OCI-LY7 (cell line): ENCODE measurements around the gene MID1. TPM values are rescaled to one million over a fixed set of nuclear protein-coding genes. Genes with fewer than 3 reads are reported as not detected.

Source experiments
- BruUV-seq: library from RNA; stranded (reverse); fragments of 400-500 nt; replicated peaks from 2 replicates; lab custom pipeline; 2021; lab: Mats Ljungman, UMichigan
- CTCF ChIA-PET: fragments of 300-600 bp; sonication (Branson Sonifier 250); formaldehyde crosslinking; loops from one replicate; lab custom pipeline; 2022; ENCODE audit warnings: antibody characterized with exemption; ENCODE audit not compliant: unreplicated experiment; lab: Charles Lee
- POLR2A ChIA-PET: fragments of 300-600 bp; sonication (Branson Sonifier 250); formaldehyde crosslinking; loops from one replicate; lab custom pipeline; 2022; ENCODE audit warnings: antibody characterized with exemption; lab: Charles Lee
- DNase-seq: peaks from one replicate; pipeline ENCODE4 v3.0.0-alpha.2; 2015; ENCODE audit warnings: low spot score
- H2AFZ ChIP-seq: fragments of 200-600 bp; sonication (generic), shearing (Covaris generic); 2 replicates; pipeline ENCODE4 v1.6.1; 2014; ENCODE audit warnings: mild to moderate bottlenecking, antibody characterized with exemption, low read length, moderate library complexity
- H3K27ac ChIP-seq: fragments of 200-600 bp; sonication (generic); 2 replicates; pipeline ENCODE4 v1.5.1; 2014; ENCODE audit warnings: mixed run types, low read depth, mild to moderate bottlenecking, moderate library complexity, low read length, inconsistent platforms; ENCODE audit not compliant: poor library complexity, severe bottlenecking
- H3K36me3 ChIP-seq: fragments of 200-600 bp; sonication (generic); 2 replicates; pipeline ENCODE4 v1.6.1; 2014; ENCODE audit warnings: mild to moderate bottlenecking, antibody characterized with exemption, low read length, moderate library complexity, mixed read lengths; ENCODE audit not compliant: insufficient read depth
- H3K4me1 ChIP-seq: fragments of 200-600 bp; sonication (generic); 2 replicates; pipeline ENCODE4 v1.5.1; 2014; ENCODE audit warnings: mild to moderate bottlenecking, low read length; ENCODE audit not compliant: insufficient read depth, poor library complexity, severe bottlenecking
- H3K4me2 ChIP-seq: fragments of 200-600 bp; sonication (generic); 2 replicates; pipeline ENCODE4 v1.6.1; 2014; ENCODE audit warnings: mild to moderate bottlenecking, low read length
- H3K4me3 ChIP-seq: fragments of 200-600 bp; sonication (generic); 2 replicates; pipeline ENCODE4 v1.5.1; 2014; ENCODE audit warnings: mild to moderate bottlenecking, low read depth, low read length; ENCODE audit not compliant: poor library complexity, severe bottlenecking
- H3K79me2 ChIP-seq: fragments of 200-600 bp; sonication (generic); 2 replicates; pipeline ENCODE4 v1.6.1; 2016; ENCODE audit warnings: low read depth, mild to moderate bottlenecking, low read length, moderate library complexity, mixed read lengths; ENCODE audit not compliant: insufficient read depth
- H3K9me2 ChIP-seq: fragments of 200-600 bp; sonication (generic); 2 replicates; pipeline ENCODE4 v1.6.1; 2016; ENCODE audit warnings: mild to moderate bottlenecking, low read length, mixed read lengths; ENCODE audit not compliant: insufficient read depth
- H3K9me3 ChIP-seq: fragments of 200-600 bp; sonication (generic); 2 replicates; pipeline ENCODE4 v1.6.1; 2014; ENCODE audit warnings: mild to moderate bottlenecking, mixed run types, low read length, mixed read lengths
- H4K20me1 ChIP-seq: fragments of 200-600 bp; sonication (generic); 2 replicates; pipeline ENCODE4 v1.6.1; 2014; ENCODE audit warnings: mild to moderate bottlenecking, antibody characterized with exemption, low read length, moderate library complexity, mixed read lengths; ENCODE audit not compliant: insufficient read depth
- CTCF ChIP-seq: fragments of 200-600 bp; sonication (generic); conservative IDR thresholded peaks from 2 replicates; pipeline ENCODE4 v1.5.1; 2014; ENCODE audit warnings: mild to moderate bottlenecking, antibody characterized with exemption, low read length, moderate library complexity, mixed read lengths
- EZH2phosphoT487 ChIP-seq: fragments of 200-600 bp; sonication (generic); IDR thresholded peaks from 2 replicates; pipeline ENCODE4 v1.6.1; 2018; ENCODE audit warnings: low read depth, borderline replicate concordance, mild to moderate bottlenecking, mixed run types, antibody characterized with exemption, low read length, moderate library complexity, mixed read lengths
- intact Hi-C: fragments of 100-400 bp; cut with micrococcal nuclease; formaldehyde crosslinking; loops from one replicate; pipeline ENCODE4 v1.10.0; 2022; ENCODE audit not compliant: unreplicated experiment
- total RNA-seq, 2 experiments: library from RNA; depleted of rRNA in 1 of 2; stranded (reverse); fragments of >200 nt in 1 of 2; shearing (Covaris generic) in 1 of 2; gene quantifications; 2 replicates each; pipeline ENCODE4 v1.2.3, GENCODE V29; 2014 to 2022

Gene MID1
- total RNA-seq, 2 experiments from 2014 or later, result 0.76 to 1.0 TPM

GRCh38 chrX:10612215-10612614 is 8.2 kb downstream of the MID1 start:
- TF ChIP-seq EZH2phosphoT487, result no peak
- TF ChIP-seq CTCF, result no peak
- Histone ChIP-seq H3K4me2 (no peak overlapping the region), H3K4me3 (no peak overlapping the region), H4K20me1 (no peaks in the 10 kb centered on the region), H3K9me2 (no peaks in the 10 kb centered on the region), H3K79me2 (no peaks in the 10 kb centered on the region), H3K4me1 (no peaks in the 10 kb centered on the region), H3K27ac (no peak overlapping the region), H3K36me3 (no peaks in the 10 kb centered on the region), H2AFZ (no peak overlapping the region), H3K9me3 (no peaks in the 10 kb centered on the region)
- DNase-seq, result no peak
- intact Hi-C loops, result loop anchor here (10.0 kb wide), 1 partner anchor 617 kb away; no protein-coding TSS in a partner anchor
- no TSS peak for BruUV-seq
- POLR2A ChIA-PET, result no interaction called here
- CTCF ChIA-PET, result no interaction called here

GRCh38 chrX:10611441-10612090 is 8.8 kb downstream of the MID1 start:
- no peak overlapping the region for H3K4me2 ChIP-seq
- no peak overlapping the region for H3K4me3 ChIP-seq
- H3K9me2 ChIP-seq, result no peaks in the 10 kb centered on the region
- no peaks in the 10 kb centered on the region for H3K36me3 ChIP-seq
- no peak overlapping the region for H2AFZ ChIP-seq
- H3K27ac ChIP-seq, result no peak overlapping the region
- intact Hi-C loops, result loop anchor here (10.0 kb wide), 1 partner anchor 617 kb away; no protein-coding TSS in a partner anchor
- no peaks in the 10 kb centered on the region for H4K20me1 ChIP-seq
- ChIA-PET POLR2A (no interaction called here), CTCF (no interaction called here)
- TF ChIP-seq EZH2phosphoT487 (no peak), CTCF (no peak)
- H3K79me2 ChIP-seq, result no peaks in the 10 kb centered on the region
- no peaks in the 10 kb centered on the region for H3K4me1 ChIP-seq
- no peak for DNase-seq
- no TSS peak for BruUV-seq
- no peaks in the 10 kb centered on the region for H3K9me3 ChIP-seq

- Histone ChIP-seq H3K36me3 (no peaks in the 10 kb centered on the region), H4K20me1 (no peaks in the 10 kb centered on the region), H3K4me1 (no peaks in the 10 kb centered on the region), H3K4me2 (no peak overlapping the region), H3K79me2 (no peaks in the 10 kb centered on the region), H3K9me3 (no peaks in the 10 kb centered on the region), H3K9me2 (no peaks in the 10 kb centered on the region), H2AFZ (no peak overlapping the region), H3K4me3 (no peak overlapping the region), H3K27ac (no peak overlapping the region)
- DNase-seq, result no peak
- intact Hi-C loops, result no loop called here
- no peak for TF ChIP-seq EZH2phosphoT487
- CTCF ChIA-PET, result no interaction called here
- no TSS peak for BruUV-seq
- POLR2A ChIA-PET, result no interaction called here
Observed at GRCh38 chrX:10608099-10608498, 12.3 kb downstream of the MID1 start.
